Measurements from ENCODE around the gene DLL4. TPM values are rescaled to one million over a fixed set of nuclear protein-coding genes. Genes with fewer than 3 reads are reported as not detected.

DLL4 gene
- total and polyA plus RNA-seq, 11 donors = 4.7 to 20.8 (median 11.1) TPM

GRCh38 chr15:40944510-40945296 is 15.6 kb downstream of the DLL4 start:
- no peaks in the 10 kb centered on the region for H3K9me3 ChIP-seq
- H3K4me1 ChIP-seq = peaks cover 6 to 39% (median 30%) of the 10 kb centered on the region in 12 donors
- H3K27me3 ChIP-seq = no peaks in the 10 kb centered on the region
- no peaks in the 10 kb centered on the region for H3K36me3 ChIP-seq
- WGBS, 4 donors = 93 to 99% (median 94%) methylated on average over 11 of the region's 11 CpGs
- H3K27ac ChIP-seq = no peak overlapping the region
- ATAC-seq (no peak), DNase-seq (peak in 1 of 5 donors; percentile 23)
- no peak overlapping the region for H3K4me3 ChIP-seq
- TF ChIP-seq POLR2A (IDR thresholded peaks at IDR 0.05) (no peak), CTCF (IDR thresholded peaks at IDR 0.05) (no peak)
- intact Hi-C loops (cut with DNase I) = loop anchor here in 7 of 10 donors (5.0 to 10.0 kb wide), 3 partner anchors 37 to 73 kb away; no protein-coding TSS in a partner anchor

DNA sequence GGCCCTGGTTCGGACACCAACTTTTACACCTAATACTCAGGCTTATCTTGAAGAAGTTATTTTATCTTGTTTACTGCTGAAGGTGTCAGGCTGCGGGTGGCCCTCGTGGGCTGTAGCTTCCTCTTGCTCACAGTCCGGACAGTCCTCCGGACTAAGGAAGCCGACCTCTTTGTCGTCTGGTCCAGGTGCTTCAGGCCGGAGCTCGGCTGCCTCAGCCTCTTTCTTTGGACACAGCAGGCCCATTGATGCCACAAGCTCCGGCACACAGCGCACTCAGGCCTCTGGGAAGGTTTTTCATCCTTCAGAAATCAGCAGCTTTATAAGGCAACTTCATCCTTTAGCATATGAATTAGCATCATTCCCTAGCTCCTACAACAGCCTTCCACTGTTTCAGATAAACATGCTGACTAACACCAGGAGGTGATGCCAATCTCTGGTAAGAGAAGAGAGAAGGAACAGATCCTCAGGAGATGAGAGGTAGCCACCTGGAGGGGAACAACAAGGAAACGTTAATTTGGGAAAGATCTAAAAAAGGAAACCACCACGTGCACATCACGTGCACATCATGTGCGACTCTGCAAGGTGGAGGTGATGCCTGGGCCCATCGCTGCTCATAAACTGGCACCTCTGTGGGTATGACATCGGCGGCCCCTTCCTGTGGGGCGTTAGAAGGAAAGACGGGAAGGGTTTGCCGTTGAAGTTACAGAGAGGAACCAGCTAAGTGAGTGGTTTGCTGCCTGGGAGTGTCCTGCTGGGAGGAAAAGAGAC is 19.8 kb downstream of the DLL4 start:
- DNase-seq = peak in 3 of 5 donors; percentile 7 to 16 (median 16)
- H3K9me3 ChIP-seq = no peaks in the 10 kb centered on the region
- H3K36me3 ChIP-seq = no peaks in the 10 kb centered on the region
- H3K4me1 ChIP-seq = peaks cover 0 to 17% (median 8%) of the 10 kb centered on the region in 12 donors
- H3K27me3 ChIP-seq = no peaks in the 10 kb centered on the region
- TF ChIP-seq CTCF (IDR thresholded peaks at IDR 0.05) (no peak), POLR2A (IDR thresholded peaks at IDR 0.05) (no peak)
- intact Hi-C loops (cut with DNase I) = loop anchor here in 1 of 10 donors (10.0 kb wide), 1 partner anchor 66 kb away; no protein-coding TSS in a partner anchor
- H3K4me3 ChIP-seq = no peak overlapping the region
- no peak overlapping the region for H3K27ac ChIP-seq
- ATAC-seq = no peak
- 60 to 64% (median 63%) methylated on average over 21 of the region's 21 CpGs for WGBS, 4 donors

DNA sequence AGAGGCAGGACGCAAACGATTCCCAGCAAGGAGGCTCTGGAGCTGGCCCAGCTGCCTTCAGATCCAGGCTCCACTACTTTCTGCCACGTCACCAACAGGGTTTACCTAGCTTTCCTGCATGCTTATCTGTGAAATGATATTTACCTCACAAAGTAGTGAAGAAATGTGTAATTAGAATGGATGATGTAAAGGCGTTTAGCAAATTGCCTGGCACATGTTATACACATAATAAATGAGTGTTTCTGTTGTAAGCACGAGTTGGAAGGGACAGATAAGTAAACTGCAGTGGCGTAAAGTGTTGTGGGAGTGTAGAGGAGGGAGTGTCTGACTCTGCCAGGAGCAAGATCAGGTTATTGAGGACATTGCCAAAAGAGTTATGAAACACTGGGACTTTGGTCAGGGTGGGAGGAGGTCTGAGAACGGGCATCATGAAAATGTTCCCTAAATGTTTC is 20.6 kb downstream of the DLL4 start:
- no peak for ATAC-seq
- Histone ChIP-seq H3K9me3 (no peaks in the 10 kb centered on the region), H3K36me3 (no peaks in the 10 kb centered on the region), H3K4me1 (peaks cover 0 to 21% (median 8%) of the 10 kb centered on the region in 12 donors), H3K27me3 (no peaks in the 10 kb centered on the region), H3K4me3 (no peak overlapping the region), H3K27ac (no peak overlapping the region)
- TF ChIP-seq CTCF (IDR thresholded peaks at IDR 0.05) = no peak
- TF ChIP-seq POLR2A (IDR thresholded peaks at IDR 0.05) = no peak
- peak in 1 of 5 donors; percentile 4 for DNase-seq
- 65 to 74% (median 65%) methylated on average over 7 of the region's 7 CpGs for WGBS, 4 donors
- intact Hi-C loops (cut with DNase I) = loop anchor here in 2 of 10 donors (5.0 to 10.0 kb wide), 2 partner anchors 63 to 65 kb away; no protein-coding TSS in a partner anchor

DNA sequence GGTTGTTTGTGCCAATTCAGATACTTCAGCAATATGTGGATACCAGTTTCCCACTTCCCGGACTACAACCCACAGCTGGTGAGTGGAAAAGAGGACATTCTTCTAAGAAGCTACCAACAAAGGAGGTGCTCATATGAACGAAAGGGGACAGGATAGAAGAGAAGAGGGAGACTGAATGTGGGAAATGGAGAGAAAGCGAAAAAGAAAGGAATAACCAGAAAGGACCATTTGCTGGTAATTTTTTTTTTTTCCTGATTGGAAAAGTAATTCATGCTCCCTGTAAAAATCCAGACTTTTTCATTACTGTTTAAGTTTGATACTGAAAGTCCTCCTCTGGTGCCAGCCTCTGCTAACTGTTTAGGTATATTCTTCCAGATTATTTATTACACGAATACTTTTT is 22.6 kb downstream of the DLL4 start:
- no peak for ATAC-seq
- no peak for DNase-seq
- Histone ChIP-seq H3K9me3 (no peaks in the 10 kb centered on the region), H3K4me3 (no peak overlapping the region), H3K27ac (no peak overlapping the region), H3K36me3 (no peaks in the 10 kb centered on the region), H3K4me1 (peaks cover 0 to 32% (median 17%) of the 10 kb centered on the region in 12 donors), H3K27me3 (no peaks in the 10 kb centered on the region)
- intact Hi-C loops (cut with DNase I) = loop anchor here in 1 of 10 donors (5.0 kb wide), 1 partner anchor 61 kb away; no protein-coding TSS in a partner anchor
- no peak for TF ChIP-seq CTCF (IDR thresholded peaks at IDR 0.05)
- TF ChIP-seq POLR2A (IDR thresholded peaks at IDR 0.05) = no peak
- WGBS, 4 donors = 91 to 95% (median 92%) methylated on average over 4 of the region's 4 CpGs

Measured in heart left ventricle (tissue), 16 donors.